GM18508 (cell line): Measurements from ENCODE around the gene TNNI2.
"Not testable (repeated sequence)": the region's sequence is repeated elsewhere in the genome, so short reads cannot be mapped to it uniquely, and the experiment has no call there.

Source experiments
- ATAC-seq: cut with Tn5 transposase; IDR thresholded peaks from one replicate; pipeline ENCODE4 v1.9.1; 2021; ENCODE audit warnings: moderate number of reproducible peaks; ENCODE audit not compliant: insufficient read depth, unreplicated experiment

TNNI2 gene

GRCh38 chr11:1838426-1839144 lies at the start of gene TNNI2:
Gene TNNI2 (plus strand): TSS chr11:1838981. CDS start chr11:1839697, 716 bp downstream.
- ATAC-seq: no peak

- ATAC-seq: no peak
Measured at GRCh38 chr11:1791912-1792311, 46.9 kb upstream of the TNNI2 start.

GRCh38 chr11:1792461-1792860 lies 46.3 kb upstream of the TNNI2 start:
- no peak for ATAC-seq

- ATAC-seq: no peak
Measured at GRCh38 chr11:1793081-1793480, 45.7 kb upstream of the TNNI2 start.

GRCh38 chr11:1796413-1797011 lies 42.3 kb upstream of the TNNI2 start:
- no peak for ATAC-seq

GRCh38 chr11:1797391-1798125 lies 41.2 kb upstream of the TNNI2 start:
- no peak for ATAC-seq

- no peak for ATAC-seq
Measured at GRCh38 chr11:1803246-1803645, 35.5 kb upstream of the TNNI2 start.

GRCh38 chr11:1803835-1804519 lies 34.8 kb upstream of the TNNI2 start:
- not testable (repeated sequence) for ATAC-seq

- ATAC-seq: no peak
Measured at GRCh38 chr11:1805525-1805924, 33.3 kb upstream of the TNNI2 start.

- no peak for ATAC-seq
Measured at GRCh38 chr11:1807264-1807995, 31.4 kb upstream of the TNNI2 start.

GRCh38 chr11:1810761-1811160 lies 28.0 kb upstream of the TNNI2 start:
- ATAC-seq: no peak

GRCh38 chr11:1812274-1812673 lies 26.5 kb upstream of the TNNI2 start:
- no peak for ATAC-seq

GRCh38 chr11:1812801-1813200 lies 26.0 kb upstream of the TNNI2 start:
- no peak for ATAC-seq

- ATAC-seq: not testable (repeated sequence)
Measured at GRCh38 chr11:1813356-1813755, 25.4 kb upstream of the TNNI2 start.

GRCh38 chr11:1814691-1815090 lies 24.1 kb upstream of the TNNI2 start:
- no peak for ATAC-seq

GRCh38 chr11:1815311-1815710 lies 23.5 kb upstream of the TNNI2 start:
- ATAC-seq: no peak

GRCh38 chr11:1815751-1816150 lies 23.0 kb upstream of the TNNI2 start:
- no peak for ATAC-seq

- no peak for ATAC-seq
Measured at GRCh38 chr11:1817000-1817399, 21.8 kb upstream of the TNNI2 start.

GRCh38 chr11:1817511-1817910 lies 21.3 kb upstream of the TNNI2 start:
- ATAC-seq: no peak

- ATAC-seq: no peak
Measured at GRCh38 chr11:1819074-1819473, 19.7 kb upstream of the TNNI2 start.
